ENCODE data around the gene MYOM3. TPM values are rescaled to one million over a fixed set of nuclear protein-coding genes. Genes with fewer than 3 reads are reported as not detected.
"Not testable (repeated sequence)": the region's sequence is repeated elsewhere in the genome, so short reads cannot be mapped to it uniquely, and the experiment has no call there.

Gene MYOM3
- total RNA-seq, 2 experiments from 2014 or later = not detected

GRCh38 chr1:24022581-24023361 lies 89.2 kb downstream of the MYOM3 start:
- POLR2A ChIA-PET = no interaction called here
- no peak for DNase-seq
- ATAC-seq (ENCODE audit: low read depth) = no peak
- Mint-ChIP-seq H3K9me3 (no peaks in the 10 kb centered on the region), H3K36me3 (no peaks in the 10 kb centered on the region), H3K27me3 (peaks cover 2% of the 10 kb centered on the region), H3K4me3 (no peak overlapping the region), H3K4me1 (no peaks in the 10 kb centered on the region), H3K27ac (no peak overlapping the region)

- no peaks in the 10 kb centered on the region for H3K36me3 Mint-ChIP-seq
- no peaks in the 10 kb centered on the region for H3K9me3 Mint-ChIP-seq
- ATAC-seq (ENCODE audit: low read depth) (no peak), DNase-seq (no peak)
- H3K4me1 Mint-ChIP-seq = no peaks in the 10 kb centered on the region
- POLR2A ChIA-PET = no interaction called here
- H3K4me3 Mint-ChIP-seq = no peak overlapping the region
- peaks cover 6% of the 10 kb centered on the region for H3K27me3 Mint-ChIP-seq
- no peak overlapping the region for H3K27ac Mint-ChIP-seq
Observed at GRCh38 chr1:24021403-24022266, 90.3 kb downstream of the MYOM3 start.

- DNase-seq (no peak), ATAC-seq (ENCODE audit: low read depth) (no peak)
- Mint-ChIP-seq H3K27me3 (peaks cover 6% of the 10 kb centered on the region), H3K36me3 (no peaks in the 10 kb centered on the region), H3K4me3 (no peak overlapping the region), H3K9me3 (no peaks in the 10 kb centered on the region), H3K4me1 (no peaks in the 10 kb centered on the region), H3K27ac (no peak overlapping the region)
- POLR2A ChIA-PET = no interaction called here
Observed at GRCh38 chr1:24020470-24020869, 91.5 kb downstream of the MYOM3 start.

GRCh38 chr1:24020025-24020424 lies 91.9 kb downstream of the MYOM3 start:
- POLR2A ChIA-PET = no interaction called here
- Mint-ChIP-seq H3K36me3 (no peaks in the 10 kb centered on the region), H3K4me1 (no peaks in the 10 kb centered on the region), H3K27me3 (peaks cover 6% of the 10 kb centered on the region), H3K27ac (no peak overlapping the region), H3K9me3 (no peaks in the 10 kb centered on the region), H3K4me3 (no peak overlapping the region)
- ATAC-seq (ENCODE audit: low read depth) = no peak
- no peak for DNase-seq

GRCh38 chr1:24018611-24019580 lies 93.0 kb downstream of the MYOM3 start:
- Mint-ChIP-seq H3K9me3 (no peaks in the 10 kb centered on the region), H3K4me3 (no peak overlapping the region), H3K36me3 (no peaks in the 10 kb centered on the region), H3K27ac (no peak overlapping the region), H3K4me1 (no peaks in the 10 kb centered on the region), H3K27me3 (peaks cover 14% of the 10 kb centered on the region)
- POLR2A ChIA-PET = no interaction called here
- no peak for ATAC-seq (ENCODE audit: low read depth)
- DNase-seq = no peak

- DNase-seq = no peak
- H3K4me1 Mint-ChIP-seq = no peaks in the 10 kb centered on the region
- ATAC-seq (ENCODE audit: low read depth) = no peak
- POLR2A ChIA-PET = no interaction called here
- H3K27me3 Mint-ChIP-seq = peaks cover 19% of the 10 kb centered on the region
- no peaks in the 10 kb centered on the region for H3K36me3 Mint-ChIP-seq
- no peak overlapping the region for H3K4me3 Mint-ChIP-seq
- H3K27ac Mint-ChIP-seq = no peak overlapping the region
- no peaks in the 10 kb centered on the region for H3K9me3 Mint-ChIP-seq
Observed at GRCh38 chr1:24015221-24016210, 96.4 kb downstream of the MYOM3 start.

- H3K27me3 Mint-ChIP-seq = peaks cover 34% of the 10 kb centered on the region
- POLR2A ChIA-PET = not testable (repeated sequence)
Observed at GRCh38 chr1:24012878-24013277, 99.1 kb downstream of the MYOM3 start.

GRCh38 chr1:24010650-24011049 lies 101.3 kb downstream of the MYOM3 start:
- Mint-ChIP-seq H3K36me3 (no peaks in the 10 kb centered on the region), H3K27ac (peak overlapping the region; percentile 64), H3K4me1 (no peaks in the 10 kb centered on the region), H3K9me3 (no peaks in the 10 kb centered on the region), H3K27me3 (peaks cover 40% of the 10 kb centered on the region), H3K4me3 (no peak overlapping the region)
- no peak for ATAC-seq (ENCODE audit: low read depth)
- POLR2A ChIA-PET = interaction anchor here (0.6 kb wide), 2 partner anchors 642 to 1151 kb away, joined by 3 to 4 read pairs; no protein-coding TSS in a partner anchor
- no peak for DNase-seq

More at GRCh38 chr1:24012878-24013277, 99.1 kb downstream of the MYOM3 start:
- not testable (repeated sequence) for DNase-seq; ATAC-seq (ENCODE audit: low read depth); H3K27ac Mint-ChIP-seq; H3K36me3 Mint-ChIP-seq; H3K4me3 Mint-ChIP-seq; H3K9me3 Mint-ChIP-seq; H3K4me1 Mint-ChIP-seq

GRCh38 chr1:24009406-24009805 lies 102.5 kb downstream of the MYOM3 start:
- DNase-seq (no peak), ATAC-seq (ENCODE audit: low read depth) (no peak)
- H3K4me1 Mint-ChIP-seq = no peaks in the 10 kb centered on the region
- H3K4me3 Mint-ChIP-seq = no peak overlapping the region
- no peak overlapping the region for H3K27ac Mint-ChIP-seq
- H3K27me3 Mint-ChIP-seq = peaks cover 40% of the 10 kb centered on the region
- POLR2A ChIA-PET = no interaction called here
- no peaks in the 10 kb centered on the region for H3K9me3 Mint-ChIP-seq
- H3K36me3 Mint-ChIP-seq = no peaks in the 10 kb centered on the region

GRCh38 chr1:24008574-24009184 lies 103.3 kb downstream of the MYOM3 start:
- H3K27me3 Mint-ChIP-seq = peaks cover 38% of the 10 kb centered on the region
- DNase-seq; POLR2A ChIA-PET; ATAC-seq (ENCODE audit: low read depth); H3K27ac Mint-ChIP-seq; H3K36me3 Mint-ChIP-seq; H3K9me3 Mint-ChIP-seq; H3K4me1 Mint-ChIP-seq; H3K4me3 Mint-ChIP-seq: not testable (repeated sequence)

- no peaks in the 10 kb centered on the region for H3K4me1 Mint-ChIP-seq
- H3K27me3 Mint-ChIP-seq = peaks cover 48% of the 10 kb centered on the region
- no peak for DNase-seq
- no peak for ATAC-seq (ENCODE audit: low read depth)
- no peaks in the 10 kb centered on the region for H3K36me3 Mint-ChIP-seq
- H3K27ac Mint-ChIP-seq = no peak overlapping the region
- H3K4me3 Mint-ChIP-seq = no peak overlapping the region
- H3K9me3 Mint-ChIP-seq = no peaks in the 10 kb centered on the region
- POLR2A ChIA-PET = no interaction called here
Observed at GRCh38 chr1:24007079-24007478, 104.9 kb downstream of the MYOM3 start.

Data from activated naive CD8-positive, alpha-beta T cell treated with anti-CD3 and anti-CD28 coated beads, Interleukin-2, amount 10 ng/mL, durations not matched to agents 7 days and 5 days (primary cell).